NCI-H2107 (cell line): ENCODE results near the gene ANKDD1A.

Experiments
- DNase-seq: peaks from one replicate; lab custom pipeline; 2025; lab: John Stamatoyannopoulos, UW

Gene ANKDD1A

GRCh38 chr15:64911311-64912186 lies at the start of gene ANKDD1A:
ANKDD1A (plus strand) TSS chr15:64911902; CDS start chr15:64911931, 29 bp downstream.
- DNase-seq, result no peak

- no peak for DNase-seq
Measured at GRCh38 chr15:64861960-64862359, 49.7 kb upstream of the ANKDD1A start.

GRCh38 chr15:64862408-64862807 lies 49.3 kb upstream of the ANKDD1A start:
- DNase-seq, result no peak

GRCh38 chr15:64864068-64864467 lies 47.6 kb upstream of the ANKDD1A start:
- DNase-seq, result no peak

GRCh38 chr15:64865126-64865997 lies 46.3 kb upstream of the ANKDD1A start:
- no peak for DNase-seq

GRCh38 chr15:64865998-64866520 lies 45.6 kb upstream of the ANKDD1A start:
- no peak for DNase-seq

GRCh38 chr15:64869501-64869900 lies 42.2 kb upstream of the ANKDD1A start:
- DNase-seq, result no peak

GRCh38 chr15:64870353-64870752 lies 41.3 kb upstream of the ANKDD1A start:
- no peak for DNase-seq

- DNase-seq, result no peak
Measured at GRCh38 chr15:64875641-64876223, 36.0 kb upstream of the ANKDD1A start.

- DNase-seq, result no peak
Measured at GRCh38 chr15:64877435-64877834, 34.3 kb upstream of the ANKDD1A start.

- DNase-seq, result no peak
Measured at GRCh38 chr15:64878705-64879104, 33.0 kb upstream of the ANKDD1A start.

GRCh38 chr15:64883100-64883581 lies 28.6 kb upstream of the ANKDD1A start:
- no peak for DNase-seq

- no peak for DNase-seq
Measured at GRCh38 chr15:64883997-64884511, 27.6 kb upstream of the ANKDD1A start.

GRCh38 chr15:64884679-64885078 lies 27.0 kb upstream of the ANKDD1A start:
- DNase-seq, result no peak

GRCh38 chr15:64888336-64888735 lies 23.4 kb upstream of the ANKDD1A start:
- DNase-seq, result no peak

GRCh38 chr15:64891561-64891960 lies 20.1 kb upstream of the ANKDD1A start:
- DNase-seq, result no peak

GRCh38 chr15:64892847-64893403 lies 18.8 kb upstream of the ANKDD1A start:
- no peak for DNase-seq

GRCh38 chr15:64893481-64894394 lies 18.0 kb upstream of the ANKDD1A start:
- no peak for DNase-seq

- DNase-seq, result no peak
Measured at GRCh38 chr15:64894395-64895056, 17.2 kb upstream of the ANKDD1A start.
